ENCODE data around the gene CATSPERZ. TPM values are rescaled to one million over a fixed set of nuclear protein-coding genes. Genes with fewer than 3 reads are reported as not detected.

CATSPERZ gene
- total RNA-seq, 4 donors from 2014 or later = 20.9 TPM; not detected in 3

- no peak overlapping the region for H3K27ac ChIP-seq
- TF ChIP-seq CTCF (IDR thresholded peaks at IDR 0.05) (no peak), POLR2A (IDR thresholded peaks at IDR 0.05) (no peak), POLR2AphosphoS5 (IDR thresholded peaks at IDR 0.05) (no peak), EP300 (IDR thresholded peaks at IDR 0.05; ENCODE audit: low read depth) (no peak)
- no peaks in the 10 kb centered on the region for H3K9me3 ChIP-seq
- intact Hi-C loops (cut with DNase I; ENCODE audit: low total_unique reads) = no loop called here
- no peaks in the 10 kb centered on the region for H3K36me3 ChIP-seq
- WGBS, 2 donors (ENCODE audit: low coverage in 1 of 2) = 89% methylated on average over 9 of the region's 9 CpGs; no CpG with 5 or more reads in 1 of the 2 donors
- in situ Hi-C loops (cut with MboI; ENCODE audit: low pct_ligation_motif_present in 1 of 4, low pct_unique_long_range_greater_than_20kb in 1 of 4, low sequenced_read_pairs in 3 of 4) = no loop called here
- DNase-seq = no peak
- no peak overlapping the region for H3K4me3 ChIP-seq
- peaks cover 24% of the 10 kb centered on the region for H3K27me3 ChIP-seq
- peaks cover 22 to 42% (median 34%) of the 10 kb centered on the region in 4 donors for H3K4me1 ChIP-seq
These were observed 13.4 kb upstream of the CATSPERZ start for GRCh38 chr11:64286801-64287159.

GRCh38 chr11:64287676-64288352, 12.3 kb upstream of the CATSPERZ start:
- in situ Hi-C loops (cut with MboI; ENCODE audit: low pct_ligation_motif_present in 1 of 4, low pct_unique_long_range_greater_than_20kb in 1 of 4, low sequenced_read_pairs in 3 of 4) (no loop called here), intact Hi-C loops (cut with DNase I; ENCODE audit: low total_unique reads) (no loop called here)
- Histone ChIP-seq H3K4me1 (peaks cover 18 to 45% (median 39%) of the 10 kb centered on the region in 4 donors), H3K27ac (no peak overlapping the region), H3K27me3 (peaks cover 35% of the 10 kb centered on the region), H3K4me3 (no peak overlapping the region), H3K9me3 (no peaks in the 10 kb centered on the region), H3K36me3 (no peaks in the 10 kb centered on the region)
- DNase-seq = no peak
- WGBS, 2 donors (ENCODE audit: low coverage in 1 of 2) = 98% methylated on average over 33 of the region's 33 CpGs; no CpG with 5 or more reads in 1 of the 2 donors
- TF ChIP-seq EP300 (IDR thresholded peaks at IDR 0.05; ENCODE audit: low read depth) = no peak
- no peak for TF ChIP-seq POLR2AphosphoS5 (IDR thresholded peaks at IDR 0.05)
- no peak for TF ChIP-seq POLR2A (IDR thresholded peaks at IDR 0.05)
- TF ChIP-seq CTCF (IDR thresholded peaks at IDR 0.05) = no peak

GRCh38 chr11:64288353-64288750, 11.8 kb upstream of the CATSPERZ start:
- no peak for TF ChIP-seq POLR2AphosphoS5 (IDR thresholded peaks at IDR 0.05)
- no peak for TF ChIP-seq EP300 (IDR thresholded peaks at IDR 0.05; ENCODE audit: low read depth)
- TF ChIP-seq CTCF (IDR thresholded peaks at IDR 0.05) = no peak
- no peak for TF ChIP-seq POLR2A (IDR thresholded peaks at IDR 0.05)
- no peak overlapping the region for H3K4me3 ChIP-seq
- in situ Hi-C loops (cut with MboI; ENCODE audit: low pct_ligation_motif_present in 1 of 4, low pct_unique_long_range_greater_than_20kb in 1 of 4, low sequenced_read_pairs in 3 of 4) (no loop called here), intact Hi-C loops (cut with DNase I; ENCODE audit: low total_unique reads) (no loop called here)
- no peaks in the 10 kb centered on the region for H3K36me3 ChIP-seq
- H3K9me3 ChIP-seq = no peaks in the 10 kb centered on the region
- peaks cover 13 to 39% (median 34%) of the 10 kb centered on the region in 4 donors for H3K4me1 ChIP-seq
- H3K27me3 ChIP-seq = peaks cover 40% of the 10 kb centered on the region
- WGBS, 2 donors (ENCODE audit: low coverage in 1 of 2) = 92% methylated on average over 9 of the region's 9 CpGs; no CpG with 5 or more reads in 1 of the 2 donors
- no peak overlapping the region for H3K27ac ChIP-seq
- no peak for DNase-seq

- Histone ChIP-seq H3K27me3 (peaks cover 47% of the 10 kb centered on the region), H3K4me3 (no peak overlapping the region), H3K4me1 (peaks cover 6 to 32% (median 27%) of the 10 kb centered on the region in 4 donors), H3K36me3 (no peaks in the 10 kb centered on the region), H3K9me3 (no peaks in the 10 kb centered on the region), H3K27ac (no peak overlapping the region)
- TF ChIP-seq CTCF (IDR thresholded peaks at IDR 0.05) = no peak
- intact Hi-C loops (cut with DNase I; ENCODE audit: low total_unique reads) = no loop called here
- DNase-seq = no peak
- 93% methylated on average over 13 of the region's 13 CpGs; no CpG with 5 or more reads in 1 of the 2 donors for WGBS, 2 donors (ENCODE audit: low coverage in 1 of 2)
- in situ Hi-C loops (cut with MboI; ENCODE audit: low pct_ligation_motif_present in 1 of 4, low pct_unique_long_range_greater_than_20kb in 1 of 4, low sequenced_read_pairs in 3 of 4) = no loop called here
These were observed 11.1 kb upstream of the CATSPERZ start for GRCh38 chr11:64289002-64289564.

All from transverse colon (tissue), 4 donors.